GM19240 (cell line): ENCODE measurements around the gene ZNF383.
"Not testable (repeated sequence)": the region's sequence is repeated elsewhere in the genome, so short reads cannot be mapped to it uniquely, and the experiment has no call there.

ENCODE experiments used
- DNase-seq: peaks from one replicate; pipeline ENCODE4 v3.0.0; 2011; ENCODE audit warnings: low spot score; ENCODE audit not compliant: insufficient read length

ZNF383 gene

DNA sequence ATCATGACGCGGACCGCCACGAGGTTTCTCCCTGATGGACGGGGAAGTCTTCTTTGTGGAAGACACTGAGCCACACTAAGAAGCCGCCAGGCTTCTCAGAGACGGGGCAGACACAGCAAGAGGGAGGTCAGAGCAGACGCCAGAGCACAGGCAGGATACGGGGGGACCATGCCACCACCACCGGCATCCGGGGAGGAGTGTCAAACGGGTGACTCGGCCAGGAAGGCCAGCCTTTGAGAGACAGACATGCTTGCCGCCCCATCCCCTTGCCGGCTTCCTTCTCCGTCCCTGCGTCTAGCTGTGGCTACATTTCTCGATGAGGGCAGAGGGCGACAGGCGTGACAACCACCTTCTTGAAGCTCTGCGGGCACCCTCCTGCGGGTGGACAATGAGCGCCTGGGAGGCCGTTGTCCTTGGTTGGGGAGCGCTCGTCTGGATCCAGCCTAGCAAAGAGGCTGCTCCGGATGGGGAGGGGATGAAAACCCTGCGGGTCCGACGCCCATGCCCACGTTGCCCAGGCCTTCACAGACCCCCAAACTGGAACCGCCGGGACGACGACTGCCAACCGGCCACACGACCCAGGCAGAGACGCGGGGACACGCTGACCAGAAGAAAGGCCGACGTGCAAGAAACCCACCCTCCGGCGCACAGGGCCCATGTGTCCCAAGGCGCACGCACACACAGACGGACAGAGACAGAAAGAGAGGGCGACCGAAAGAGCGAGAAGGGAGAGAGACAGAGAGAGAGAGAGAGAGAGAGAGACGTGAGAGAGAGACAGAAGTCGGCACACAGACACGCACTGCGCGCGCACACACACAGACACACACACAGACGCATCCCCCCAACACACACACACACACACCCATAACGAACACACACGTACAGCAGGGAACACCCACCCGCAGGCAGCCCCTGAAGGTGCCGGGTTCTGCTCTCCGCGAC is 75.3 kb downstream of the ZNF383 start:
- not testable (repeated sequence) for DNase-seq

DNA sequence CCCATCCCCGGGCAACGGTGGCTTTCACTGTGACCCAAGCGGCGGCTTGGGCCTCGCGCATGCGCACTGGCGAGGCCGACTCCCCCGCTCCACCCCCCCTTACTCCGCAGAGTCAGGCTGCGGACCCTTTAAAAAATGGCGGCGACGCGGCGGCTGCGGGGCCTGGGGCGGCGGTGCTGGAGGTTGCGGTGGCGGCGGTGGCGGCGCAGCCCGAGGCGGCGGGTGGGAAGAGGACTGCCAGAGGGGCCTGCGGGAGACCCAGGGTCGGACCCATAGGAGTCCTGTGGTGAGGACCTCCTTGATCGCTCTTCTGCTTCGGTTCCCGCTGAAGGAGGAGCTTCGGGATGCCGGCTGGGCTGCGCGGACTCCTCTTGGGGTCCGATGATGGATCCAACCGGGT is 76.2 kb downstream of the ZNF383 start:
- DNase-seq: not testable (repeated sequence)
